Kidney (tissue), 14 donors: ENCODE measurements around the gene SMIM35. TPM values are rescaled to one million over a fixed set of nuclear protein-coding genes. Genes with fewer than 3 reads are reported as not detected.

Experiments
- DNase-seq, 5 donors: peaks; one replicate each; pipeline ENCODE4 v3.0.0-alpha.2; 2013 to 2020
- FAIRE-seq: peaks from 2 replicates; lab custom pipeline; 2012; peaks lifted over from hg19 to GRCh38; lab: Jason Lieb, UNC
- H3K27ac ChIP-seq, 2 donors: one replicate each; pipeline ENCODE4 v1.7.0; 2013; ENCODE audit warnings: low read depth in 2 of 2, low read length in 2 of 2, inconsistent platforms in 1 of 2
- H3K27me3 ChIP-seq: one replicate; pipeline ENCODE4 v1.7.1; 2013; ENCODE audit warnings: low read length, inconsistent platforms; ENCODE audit not compliant: control insufficient read depth, insufficient read depth
- H3K36me3 ChIP-seq, 3 donors: one replicate each; pipeline versions ENCODE4 v1.7.0 to v1.7.1; 2013; ENCODE audit warnings: low read length in 3 of 3, control low read depth in 1 of 3, inconsistent platforms in 1 of 3; ENCODE audit not compliant: insufficient read depth in 3 of 3, control insufficient read depth in 2 of 3
- H3K4me1 ChIP-seq, 3 donors: one replicate each; pipeline versions ENCODE4 v1.7.0 to v1.7.1; 2013; ENCODE audit warnings: low read length in 3 of 3, inconsistent platforms in 1 of 3, low read depth in 1 of 3; ENCODE audit not compliant: control insufficient read depth in 2 of 3, insufficient read depth in 2 of 3
- H3K4me3 ChIP-seq, 3 donors: one replicate each; pipeline versions ENCODE4 v1.7.0 to v1.8.1; 2013; ENCODE audit warnings: low read length in 3 of 3, control low read depth in 1 of 3, inconsistent platforms in 1 of 3
- H3K9ac ChIP-seq, 3 donors: one replicate each; pipeline versions ENCODE4 v1.7.0 to v1.7.1; 2013; ENCODE audit warnings: low read length in 3 of 3, control low read depth in 1 of 3, inconsistent platforms in 1 of 3
- H3K9me3 ChIP-seq, 3 donors: one replicate each; pipeline versions ENCODE4 v1.7.0 to v1.7.1; 2013; ENCODE audit warnings: low read length in 3 of 3, control low read depth in 1 of 3, inconsistent platforms in 1 of 3; ENCODE audit not compliant: control insufficient read depth in 2 of 3, insufficient read depth in 1 of 3
- intact Hi-C: fragments of 100-400 bp; cut with DNase I; formaldehyde crosslinking; loops from one replicate; pipeline ENCODE4 v1.11.1; 2022
- polyA plus RNA-seq: library from polyadenylated mRNA; stranded (reverse); fragments of 350-450 nt; fragmentation: Illumina TruSeq; extraction: RNeasy Lipid Tissue Mini Kit (QIAGEN cat#74804); gene quantifications from one replicate; pipeline ENCODE4 v1.2.3, GENCODE V29; 2014; ENCODE audit warnings: low read depth, low replicate concordance; ENCODE audit not compliant: insufficient read depth
- total RNA-seq: library from RNA; stranded (reverse); fragmentation: NEBNext Ultra II Directional; extraction: Animal tissue kit (Norgen Biotek cat#: 25700); gene quantifications from one replicate; pipeline ENCODE4 v1.2.1, GENCODE V29; 2021
- TF ChIP-seq, protein P1 (sequence below): IDR thresholded peaks from 3 replicates; pipeline ENCODE4 v1.5.1; 2012; ENCODE audit warnings: mild to moderate bottlenecking, moderate library complexity, borderline replicate concordance; ENCODE audit not compliant: insufficient read depth; ENCODE audit errors: extremely low read depth
- donor health status: control.
- donor health status: control.
- donor health status: control.
- donor health status: control.
- donor health status: control.
- donor health status: DM: yes; HTN: yes; CAD: no.
- donor health status: Normal renal cell carcinoma (clear cell type).

Gene SMIM35
- total and polyA plus RNA-seq, 2 donors from 2014 or later: 0.80 TPM; not detected in 1

DNA sequence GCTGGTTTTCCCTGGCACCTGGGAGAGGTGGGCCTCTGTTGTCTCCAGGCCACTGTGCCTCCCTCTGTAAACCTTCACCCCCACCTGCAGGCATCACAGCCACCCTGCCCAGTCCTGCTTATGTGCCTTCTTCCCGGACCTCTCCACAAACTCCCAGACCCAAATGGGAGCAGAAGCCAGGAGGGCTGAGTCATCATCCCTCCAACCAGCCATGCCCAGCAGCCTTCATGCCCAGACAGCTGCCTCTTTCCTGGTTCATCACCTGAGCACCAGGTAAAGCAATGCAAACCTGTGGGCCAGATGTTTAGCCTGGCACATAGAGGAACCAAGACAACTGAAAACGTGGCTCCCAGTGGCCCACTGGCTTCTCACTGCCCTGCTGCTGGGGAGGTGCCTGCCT is 12.0 kb downstream of the SMIM35 start:
- Histone ChIP-seq H3K9me3 (no peaks in the 10 kb centered on the region), H3K36me3 (no peaks in the 10 kb centered on the region), H3K4me3 (no peak overlapping the region), H3K4me1 (no peaks in the 10 kb centered on the region), H3K9ac (no peak overlapping the region), H3K27me3 (no peaks in the 10 kb centered on the region), H3K27ac (no peak overlapping the region)
- TF ChIP-seq, protein P1, sequence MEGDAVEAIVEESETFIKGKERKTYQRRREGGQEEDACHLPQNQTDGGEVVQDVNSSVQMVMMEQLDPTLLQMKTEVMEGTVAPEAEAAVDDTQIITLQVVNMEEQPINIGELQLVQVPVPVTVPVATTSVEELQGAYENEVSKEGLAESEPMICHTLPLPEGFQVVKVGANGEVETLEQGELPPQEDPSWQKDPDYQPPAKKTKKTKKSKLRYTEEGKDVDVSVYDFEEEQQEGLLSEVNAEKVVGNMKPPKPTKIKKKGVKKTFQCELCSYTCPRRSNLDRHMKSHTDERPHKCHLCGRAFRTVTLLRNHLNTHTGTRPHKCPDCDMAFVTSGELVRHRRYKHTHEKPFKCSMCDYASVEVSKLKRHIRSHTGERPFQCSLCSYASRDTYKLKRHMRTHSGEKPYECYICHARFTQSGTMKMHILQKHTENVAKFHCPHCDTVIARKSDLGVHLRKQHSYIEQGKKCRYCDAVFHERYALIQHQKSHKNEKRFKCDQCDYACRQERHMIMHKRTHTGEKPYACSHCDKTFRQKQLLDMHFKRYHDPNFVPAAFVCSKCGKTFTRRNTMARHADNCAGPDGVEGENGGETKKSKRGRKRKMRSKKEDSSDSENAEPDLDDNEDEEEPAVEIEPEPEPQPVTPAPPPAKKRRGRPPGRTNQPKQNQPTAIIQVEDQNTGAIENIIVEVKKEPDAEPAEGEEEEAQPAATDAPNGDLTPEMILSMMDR: no peak
- FAIRE-seq (no peak), DNase-seq (peak in 1 of 5 donors; percentile 84)
- intact Hi-C loops: no loop called here

DNA sequence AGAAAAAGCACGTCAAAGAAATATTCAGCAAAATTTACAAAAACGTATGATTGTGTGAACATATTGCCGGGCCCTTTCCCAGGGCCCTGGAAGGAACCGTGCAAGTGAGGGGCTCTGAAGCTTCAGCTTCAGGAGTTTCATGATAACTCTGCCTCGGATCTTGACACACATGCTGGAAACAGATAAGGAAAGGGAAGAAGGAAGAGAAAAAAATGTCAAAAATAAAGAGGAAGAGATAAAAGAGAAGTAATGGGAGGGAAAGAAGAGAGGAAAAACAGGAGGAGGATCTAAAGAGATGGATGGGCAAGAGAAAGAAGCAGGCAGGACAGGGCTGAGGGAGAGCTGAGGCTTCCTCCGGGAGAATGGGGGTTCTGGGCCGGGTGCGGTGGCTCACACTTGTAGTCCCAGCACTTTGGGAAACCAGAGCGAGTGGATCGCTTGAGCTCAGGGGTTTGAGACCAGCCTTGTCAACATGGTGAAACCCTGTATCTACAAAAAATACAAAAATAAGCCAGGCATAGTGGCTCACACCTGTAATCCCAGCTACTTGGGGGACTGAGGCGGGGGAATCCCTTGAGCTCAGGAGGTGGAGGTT is 12.6 kb downstream of the SMIM35 start:
- H3K27me3 ChIP-seq: no peaks in the 10 kb centered on the region
- no peaks in the 10 kb centered on the region for H3K4me1 ChIP-seq
- H3K9me3 ChIP-seq: no peaks in the 10 kb centered on the region
- no peaks in the 10 kb centered on the region for H3K36me3 ChIP-seq
- no peak overlapping the region for H3K27ac ChIP-seq
- TF ChIP-seq, protein P1: no peak
- DNase-seq: no peak
- no peak overlapping the region for H3K9ac ChIP-seq
- intact Hi-C loops: no loop called here
- H3K4me3 ChIP-seq: no peak overlapping the region
- no peak for FAIRE-seq

DNA sequence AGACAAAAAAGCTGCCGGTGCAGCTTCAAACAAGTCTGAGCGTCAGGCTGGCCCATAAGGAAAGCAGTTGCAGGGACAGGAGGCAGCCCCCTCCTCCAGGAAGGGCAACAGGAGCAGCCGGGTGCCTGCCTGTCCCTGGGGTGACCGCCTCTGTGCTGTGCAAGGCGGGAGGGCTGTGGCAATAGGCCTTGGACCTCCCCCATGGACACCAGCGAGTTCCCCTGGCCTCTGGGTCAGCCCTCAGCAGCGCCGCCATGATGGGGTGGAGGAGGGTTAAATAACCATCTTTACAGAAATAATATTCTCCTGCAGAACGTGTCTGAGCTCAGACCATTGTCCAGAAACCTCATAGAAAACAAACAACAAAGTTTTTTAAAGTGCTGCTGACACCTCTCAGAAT is 13.2 kb downstream of the SMIM35 start:
- no peak overlapping the region for H3K27ac ChIP-seq
- intact Hi-C loops: no loop called here
- H3K36me3 ChIP-seq: no peaks in the 10 kb centered on the region
- TF ChIP-seq, protein P1: no peak
- no peak overlapping the region for H3K9ac ChIP-seq
- FAIRE-seq: no peak
- no peak for DNase-seq
- no peaks in the 10 kb centered on the region for H3K9me3 ChIP-seq
- H3K4me3 ChIP-seq: no peak overlapping the region
- no peaks in the 10 kb centered on the region for H3K4me1 ChIP-seq
- no peaks in the 10 kb centered on the region for H3K27me3 ChIP-seq
